H54 (cell line): ENCODE results near the gene ALPG.
"Not testable (repeated sequence)": the region's sequence is repeated elsewhere in the genome, so short reads cannot be mapped to it uniquely, and the experiment has no call there.

Source experiments
- DNase-seq: peaks from one replicate; pipeline ENCODE4 v3.0.0; 2011; ENCODE audit warnings: low spot score, mixed read lengths; ENCODE audit not compliant: insufficient read length
- FAIRE-seq: peaks from 3 replicates; lab custom pipeline; 2011; peaks lifted over from hg19 to GRCh38; lab: Jason Lieb, UNC
- POLR2A ChIP-seq: IDR thresholded peaks from 2 replicates; pipeline ENCODE4 v1.6.1; 2011; ENCODE audit warnings: low read depth, mild to moderate bottlenecking, low read length

ALPG gene

GRCh38 chr2:232431705-232432590, 25.3 kb downstream of the ALPG start:
- FAIRE-seq (no peak), DNase-seq (no peak)
- no peak for TF ChIP-seq POLR2A

DNA sequence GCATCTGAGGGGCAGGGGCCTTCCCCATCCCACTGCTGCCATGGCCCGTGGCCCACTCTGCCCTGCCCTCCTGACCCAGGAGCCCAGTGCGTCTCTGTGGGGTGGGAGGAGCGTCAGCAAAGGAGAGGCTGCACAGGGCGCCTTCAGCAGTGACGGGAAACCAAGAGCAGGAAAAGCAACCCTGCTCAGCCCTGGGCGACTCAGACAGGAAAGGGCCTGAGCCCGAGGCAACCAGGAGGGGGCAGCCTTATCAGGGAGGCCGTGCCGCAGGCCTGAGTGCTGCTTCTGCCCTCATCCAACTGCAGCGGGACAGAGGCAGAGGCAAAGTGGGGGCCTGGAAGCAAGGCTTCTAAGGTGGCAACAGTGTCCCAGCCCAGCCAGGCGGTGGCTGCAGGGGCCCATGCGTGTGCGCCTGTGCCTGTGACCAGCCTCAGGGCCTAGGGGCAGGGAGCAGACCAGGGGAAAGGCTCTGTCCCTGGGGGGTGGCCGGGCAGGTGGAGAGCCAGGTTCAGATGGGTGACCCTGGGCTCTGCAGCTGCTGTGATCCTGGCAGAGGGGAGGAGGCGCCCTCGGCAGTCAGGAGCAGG, 26.0 kb downstream of the ALPG start:
- no peak for FAIRE-seq
- DNase-seq: no peak
- TF ChIP-seq POLR2A: no peak

DNA sequence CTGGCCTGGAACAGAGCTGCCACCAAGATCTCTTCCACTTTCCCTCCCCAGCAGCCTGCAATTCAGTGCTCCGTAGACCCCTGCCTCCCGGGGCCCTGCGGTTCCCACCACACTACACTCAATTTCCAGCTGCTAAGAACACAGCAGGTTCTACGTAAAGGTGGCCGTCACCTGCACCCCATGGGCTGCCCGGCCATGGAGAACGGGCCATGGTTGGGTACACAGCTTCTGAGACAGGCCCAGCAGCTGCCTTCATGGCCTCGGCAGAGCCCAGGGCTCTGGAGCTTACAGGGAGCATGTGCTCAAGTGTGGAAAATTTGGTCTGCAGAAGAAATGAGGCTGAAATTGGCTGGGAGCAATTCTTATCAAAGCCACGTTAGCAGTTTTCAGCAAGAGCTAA, 27.0 kb downstream of the ALPG start:
- not testable (repeated sequence) for FAIRE-seq, DNase-seq

GRCh38 chr2:232434091-232434490, 27.4 kb downstream of the ALPG start:
- TF ChIP-seq POLR2A: no peak
- no peak for FAIRE-seq
- DNase-seq: no peak

- no peak for FAIRE-seq
- no peak for DNase-seq
- TF ChIP-seq POLR2A: no peak
These were observed 28.1 kb downstream of the ALPG start for GRCh38 chr2:232434563-232435374.

- no peak for TF ChIP-seq POLR2A
- FAIRE-seq (no peak), DNase-seq (no peak)
These were observed 28.7 kb downstream of the ALPG start for GRCh38 chr2:232435375-232435648.

DNA sequence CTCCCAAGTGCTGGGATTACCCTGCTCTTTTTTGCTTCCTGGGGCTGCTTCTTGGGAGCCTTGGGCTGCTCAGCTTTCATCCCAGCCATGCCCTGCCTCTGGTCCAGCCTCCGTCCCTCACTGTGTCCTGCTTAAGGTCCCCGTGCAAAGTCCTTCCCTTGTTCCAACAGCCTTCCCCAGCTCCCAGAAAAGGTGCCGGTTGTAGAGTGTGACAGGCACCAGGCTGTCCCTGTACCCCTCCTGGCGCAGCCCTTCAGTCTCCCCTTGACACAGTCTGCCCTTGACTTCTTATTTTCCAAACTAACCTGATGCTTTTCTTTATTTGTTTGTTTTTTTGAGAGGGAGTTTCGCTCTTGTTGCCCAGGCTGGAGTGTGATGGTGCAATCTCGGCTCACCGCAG, 29.2 kb downstream of the ALPG start:
- TF ChIP-seq POLR2A: no peak
- no peak for DNase-seq
- FAIRE-seq: no peak

- DNase-seq: no peak
- no peak for TF ChIP-seq POLR2A
- FAIRE-seq: no peak
These were observed 29.9 kb downstream of the ALPG start for GRCh38 chr2:232436381-232437194.

DNA sequence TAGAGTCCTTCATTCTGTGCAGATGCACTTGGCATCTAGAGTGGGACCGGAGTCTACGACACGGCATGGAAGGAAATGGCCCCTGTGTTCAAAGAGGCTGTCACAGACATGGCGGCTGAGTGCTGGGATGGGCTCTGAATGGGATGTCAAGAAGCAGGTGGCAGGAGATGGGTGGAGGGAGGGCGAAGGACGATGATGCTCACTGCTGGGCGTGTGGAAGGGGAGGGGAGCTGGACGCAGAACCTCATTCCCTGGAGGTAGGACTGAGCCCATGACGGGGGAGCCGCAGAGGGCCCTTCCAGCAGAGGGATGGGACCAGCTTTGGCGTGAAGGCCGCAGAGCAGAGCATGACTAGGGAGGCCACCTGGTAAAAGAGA, 30.5 kb downstream of the ALPG start:
- no peak for DNase-seq
- no peak for TF ChIP-seq POLR2A
- no peak for FAIRE-seq

DNA sequence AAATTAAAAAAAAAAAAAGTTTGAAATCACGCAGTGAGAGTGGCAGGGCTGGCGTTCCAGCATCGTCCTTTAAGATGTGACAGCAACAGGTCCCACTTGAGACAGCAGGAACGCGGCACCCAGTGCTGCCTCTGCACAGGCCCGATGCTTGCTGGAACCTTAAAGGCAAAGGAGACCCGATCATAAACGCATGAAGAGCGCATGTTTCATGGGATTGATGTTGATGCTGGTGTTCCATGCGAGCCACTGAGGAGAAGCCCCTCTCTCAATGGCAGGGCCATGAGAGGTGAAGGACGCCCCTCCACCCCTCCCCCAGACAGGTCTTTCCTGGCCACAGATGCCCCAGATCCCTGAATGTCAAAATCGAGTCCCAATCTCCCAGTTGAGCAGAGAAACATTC, 31.4 kb downstream of the ALPG start:
- DNase-seq (no peak), FAIRE-seq (no peak)
- no peak for TF ChIP-seq POLR2A

- TF ChIP-seq POLR2A: no peak
- no peak for FAIRE-seq
- no peak for DNase-seq
These were observed 32.5 kb downstream of the ALPG start for GRCh38 chr2:232438951-232439757.

DNA sequence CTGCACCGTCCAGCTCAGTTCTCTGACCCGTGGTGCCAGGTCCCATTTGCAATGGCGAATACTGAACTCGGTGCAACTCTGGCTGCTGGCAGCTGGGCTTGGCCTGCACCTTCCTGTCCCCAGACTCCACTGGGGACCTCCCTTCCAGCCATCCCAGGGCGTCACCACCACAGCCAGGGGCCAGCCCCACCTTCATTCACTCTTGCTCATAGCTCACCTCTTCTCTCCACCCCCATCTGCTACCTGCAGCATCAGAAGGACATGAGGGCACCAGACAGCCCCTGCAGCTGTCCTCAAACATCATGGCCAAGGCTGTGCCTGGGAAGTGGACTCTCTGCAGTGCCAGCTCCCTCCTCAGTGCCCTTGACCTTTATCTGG, 33.1 kb downstream of the ALPG start:
- TF ChIP-seq POLR2A: no peak
- DNase-seq (no peak), FAIRE-seq (no peak)

DNA sequence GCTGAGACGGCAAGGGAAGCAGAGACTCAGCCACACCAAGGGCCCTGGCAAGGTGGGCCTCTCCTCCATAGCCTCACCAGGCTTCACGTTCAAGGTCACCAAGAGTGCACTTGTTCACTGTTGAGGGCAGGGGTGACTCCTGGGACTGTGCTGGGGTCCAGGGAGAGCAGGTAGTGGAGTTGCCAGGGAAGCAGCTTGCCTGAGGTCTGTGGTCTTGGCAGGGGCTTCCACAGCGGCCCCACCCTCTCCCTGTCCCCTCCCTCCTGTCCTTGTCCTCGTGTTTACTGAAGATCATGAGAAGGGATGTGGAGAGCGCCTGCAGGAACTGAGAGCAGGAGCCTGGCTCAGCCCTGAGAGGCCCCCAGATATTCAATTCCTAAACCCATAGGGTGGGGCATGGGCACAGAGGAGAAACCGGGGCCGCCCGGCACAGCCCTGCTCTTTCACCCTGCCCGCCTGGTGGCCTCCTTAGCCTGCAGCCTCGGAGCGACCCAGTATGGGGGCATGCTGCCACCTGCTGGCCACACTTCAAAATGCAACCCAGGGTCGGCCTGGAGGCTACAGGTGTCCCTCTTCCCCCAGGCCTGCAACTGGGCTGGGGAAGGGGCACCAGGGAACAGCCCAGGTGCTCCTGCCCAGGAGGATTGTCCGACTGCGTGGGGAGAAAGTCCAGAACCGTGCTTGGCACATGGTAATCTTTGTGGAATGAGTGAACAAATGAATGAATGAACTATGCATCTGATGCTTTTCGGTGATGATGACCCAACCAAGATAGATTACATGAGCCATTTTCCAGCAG, 33.8 kb downstream of the ALPG start:
- FAIRE-seq: not testable (repeated sequence)

More for the DNA sequence above, 33.8 kb downstream of the ALPG start:
- DNase-seq: peak; percentile 80
